Measurements from ENCODE around the gene ZXDC.

Gene ZXDC

DNA sequence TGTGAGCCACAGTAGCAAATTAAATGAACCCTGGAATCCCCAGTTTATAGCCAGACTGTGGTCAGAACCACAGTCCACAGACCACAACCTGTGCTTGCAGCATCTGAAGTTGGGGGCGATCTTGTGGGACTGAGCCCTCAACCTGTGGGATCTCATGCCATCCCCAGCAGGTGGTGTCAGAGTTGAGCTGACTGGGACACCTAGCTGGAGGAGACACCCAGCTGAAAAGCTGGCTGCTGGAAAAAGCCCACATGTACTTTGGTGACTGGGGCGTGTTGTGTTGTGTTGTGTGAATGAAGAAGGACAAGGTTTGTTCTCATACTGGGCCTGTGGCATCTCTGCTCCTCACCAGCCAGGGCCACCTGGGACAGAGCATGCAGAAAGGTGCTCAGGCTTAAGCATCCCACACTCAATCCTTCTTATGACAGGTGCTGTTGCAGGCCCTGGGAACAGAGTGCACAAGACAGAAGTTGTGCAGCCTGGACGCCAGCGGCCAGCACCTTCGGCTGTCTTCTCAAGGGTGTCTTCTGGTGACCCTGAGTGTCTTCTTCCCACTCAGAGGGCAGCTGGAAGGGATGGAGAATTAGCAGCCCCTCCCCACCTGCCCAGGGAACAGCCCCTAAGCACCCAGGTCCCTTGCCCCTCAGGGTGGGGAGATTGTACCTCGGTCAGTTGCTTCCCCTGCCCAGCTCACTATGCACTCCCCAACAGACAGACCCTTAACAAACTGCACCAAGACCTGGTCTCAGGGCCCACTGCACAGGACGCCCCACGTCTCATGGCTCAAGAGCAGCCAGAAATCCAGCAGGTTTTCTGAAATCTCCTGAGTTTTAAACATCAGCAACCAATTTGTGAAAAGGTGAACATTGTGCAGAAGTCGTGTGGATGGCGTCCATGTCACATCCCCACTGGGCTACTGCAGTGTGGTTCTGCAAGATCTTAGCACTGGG lies 44.1 kb upstream of the ZXDC start:
- H3K36me3 ChIP-seq (ENCODE audit: control insufficient read depth, low read length): no peaks in the 10 kb centered on the region
- no peak overlapping the region for H3K4me3 ChIP-seq (ENCODE audit: low read length)
- H3K79me2 ChIP-seq (ENCODE audit: control insufficient read depth, low read length): no peaks in the 10 kb centered on the region
- no peaks in the 10 kb centered on the region for H3F3A ChIP-seq (ENCODE audit: control insufficient read depth, insufficient read depth)
- TF ChIP-seq EZH2phosphoT487 (IDR thresholded peaks at IDR 0.05; ENCODE audit: borderline replicate concordance, low read length): no peak
- TF ChIP-seq, protein P1, sequence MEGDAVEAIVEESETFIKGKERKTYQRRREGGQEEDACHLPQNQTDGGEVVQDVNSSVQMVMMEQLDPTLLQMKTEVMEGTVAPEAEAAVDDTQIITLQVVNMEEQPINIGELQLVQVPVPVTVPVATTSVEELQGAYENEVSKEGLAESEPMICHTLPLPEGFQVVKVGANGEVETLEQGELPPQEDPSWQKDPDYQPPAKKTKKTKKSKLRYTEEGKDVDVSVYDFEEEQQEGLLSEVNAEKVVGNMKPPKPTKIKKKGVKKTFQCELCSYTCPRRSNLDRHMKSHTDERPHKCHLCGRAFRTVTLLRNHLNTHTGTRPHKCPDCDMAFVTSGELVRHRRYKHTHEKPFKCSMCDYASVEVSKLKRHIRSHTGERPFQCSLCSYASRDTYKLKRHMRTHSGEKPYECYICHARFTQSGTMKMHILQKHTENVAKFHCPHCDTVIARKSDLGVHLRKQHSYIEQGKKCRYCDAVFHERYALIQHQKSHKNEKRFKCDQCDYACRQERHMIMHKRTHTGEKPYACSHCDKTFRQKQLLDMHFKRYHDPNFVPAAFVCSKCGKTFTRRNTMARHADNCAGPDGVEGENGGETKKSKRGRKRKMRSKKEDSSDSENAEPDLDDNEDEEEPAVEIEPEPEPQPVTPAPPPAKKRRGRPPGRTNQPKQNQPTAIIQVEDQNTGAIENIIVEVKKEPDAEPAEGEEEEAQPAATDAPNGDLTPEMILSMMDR (IDR thresholded peaks at IDR 0.05; ENCODE audit: low read depth, low read length, poor library complexity, severe bottlenecking): no peak
- no peak overlapping the region for H3K27ac ChIP-seq (ENCODE audit: low read depth, low read length)
- no peak overlapping the region for H3K4me2 ChIP-seq (ENCODE audit: low read length)
- no peaks in the 10 kb centered on the region for H3K9me3 ChIP-seq (ENCODE audit: control insufficient read depth, insufficient read depth, low read length)
- no peaks in the 10 kb centered on the region for H3K4me1 ChIP-seq (ENCODE audit: control insufficient read depth, low read length)
- no peaks in the 10 kb centered on the region for H4K20me1 ChIP-seq (ENCODE audit: control insufficient read depth, insufficient read depth, low read depth, low read length)
- H3K27me3 ChIP-seq (ENCODE audit: control insufficient read depth, low read length): no peaks in the 10 kb centered on the region
- no peaks in the 10 kb centered on the region for H3K9me2 ChIP-seq (replicated peaks; ENCODE audit: control insufficient read depth, low read length)

DNA sequence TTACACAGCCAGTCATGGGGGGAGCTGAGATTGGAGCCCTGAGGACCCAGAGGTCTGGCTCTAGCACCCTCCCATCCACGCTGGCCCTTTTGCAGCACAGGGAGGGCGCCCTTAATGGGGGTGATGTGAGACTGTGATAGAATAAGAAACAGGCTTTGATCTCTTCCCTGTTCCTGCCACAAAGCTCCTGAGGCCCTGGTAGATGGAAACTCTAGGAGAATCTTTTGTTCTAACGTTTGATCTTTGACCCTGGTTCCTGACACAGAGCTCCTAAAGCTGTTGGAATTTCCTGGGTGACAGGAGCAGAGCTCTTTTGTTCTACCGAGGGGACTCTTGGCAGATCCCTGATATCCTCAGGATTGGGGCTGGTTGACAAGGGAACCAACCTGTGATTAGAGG lies 43.1 kb upstream of the ZXDC start:
- no peaks in the 10 kb centered on the region for H3K36me3 ChIP-seq (ENCODE audit: control insufficient read depth, low read length)
- no peak overlapping the region for H3K4me3 ChIP-seq (ENCODE audit: low read length)
- no peaks in the 10 kb centered on the region for H3K9me3 ChIP-seq (ENCODE audit: control insufficient read depth, insufficient read depth, low read length)
- no peaks in the 10 kb centered on the region for H3K27me3 ChIP-seq (ENCODE audit: control insufficient read depth, low read length)
- H3K79me2 ChIP-seq (ENCODE audit: control insufficient read depth, low read length): no peaks in the 10 kb centered on the region
- TF ChIP-seq, protein P1 (IDR thresholded peaks at IDR 0.05; ENCODE audit: low read depth, low read length, poor library complexity, severe bottlenecking): no peak
- no peak for TF ChIP-seq EZH2phosphoT487 (IDR thresholded peaks at IDR 0.05; ENCODE audit: borderline replicate concordance, low read length)
- H3K4me2 ChIP-seq (ENCODE audit: low read length): no peak overlapping the region
- H3K9me2 ChIP-seq (replicated peaks; ENCODE audit: control insufficient read depth, low read length): no peaks in the 10 kb centered on the region
- H3K27ac ChIP-seq (ENCODE audit: low read depth, low read length): no peak overlapping the region
- H3F3A ChIP-seq (ENCODE audit: control insufficient read depth, insufficient read depth): no peaks in the 10 kb centered on the region
- H4K20me1 ChIP-seq (ENCODE audit: control insufficient read depth, insufficient read depth, low read depth, low read length): no peaks in the 10 kb centered on the region
- no peaks in the 10 kb centered on the region for H3K4me1 ChIP-seq (ENCODE audit: control insufficient read depth, low read length)

DNA sequence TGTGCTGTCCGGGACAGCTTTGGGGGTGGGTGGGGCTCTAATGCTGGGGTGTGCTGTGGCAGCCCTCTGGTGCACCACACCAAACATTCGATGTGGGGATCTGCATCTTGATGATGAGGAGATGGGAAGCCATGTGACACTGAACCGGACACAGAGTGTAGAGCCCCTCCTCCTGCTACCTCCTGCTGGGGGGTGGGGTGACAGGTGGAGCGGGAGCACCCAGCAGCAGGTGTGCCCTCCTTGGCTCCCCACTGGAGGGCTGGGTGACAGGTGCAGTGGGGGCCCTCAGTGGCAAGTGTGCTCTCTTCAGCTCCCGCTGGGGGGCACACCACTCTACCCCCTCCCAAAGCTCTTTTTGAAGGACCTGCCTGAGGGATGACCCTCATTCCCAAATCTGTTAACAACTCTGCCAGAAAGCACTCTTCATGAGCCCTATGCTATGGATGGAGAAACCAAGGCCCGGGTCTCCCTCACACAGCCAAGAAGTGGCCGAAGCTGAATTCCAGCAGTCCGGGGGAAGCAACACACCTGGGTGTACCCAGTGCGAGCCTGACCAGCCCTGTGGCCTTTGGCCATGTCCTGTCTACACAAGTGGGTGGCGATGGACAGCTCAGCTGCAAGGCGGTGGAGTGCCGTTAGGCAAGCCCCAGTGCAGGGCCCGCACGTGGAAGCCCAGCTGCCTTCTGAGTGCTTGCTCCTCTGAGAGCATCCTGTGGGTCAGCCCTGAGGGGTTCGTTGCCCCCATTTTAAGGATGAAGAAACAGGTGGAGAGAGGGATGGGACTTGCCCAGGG lies 42.5 kb upstream of the ZXDC start:
- Histone ChIP-seq H3K9me3 (ENCODE audit: control insufficient read depth, insufficient read depth, low read length) (no peaks in the 10 kb centered on the region), H3K27ac (ENCODE audit: low read depth, low read length) (no peak overlapping the region), H3K4me2 (ENCODE audit: low read length) (no peak overlapping the region), H3K4me1 (ENCODE audit: control insufficient read depth, low read length) (no peaks in the 10 kb centered on the region), H3K36me3 (ENCODE audit: control insufficient read depth, low read length) (no peaks in the 10 kb centered on the region), H3K27me3 (ENCODE audit: control insufficient read depth, low read length) (no peaks in the 10 kb centered on the region), H3K4me3 (ENCODE audit: low read length) (no peak overlapping the region), H4K20me1 (ENCODE audit: control insufficient read depth, insufficient read depth, low read depth, low read length) (no peaks in the 10 kb centered on the region), H3F3A (ENCODE audit: control insufficient read depth, insufficient read depth) (no peaks in the 10 kb centered on the region), H3K9me2 (replicated peaks; ENCODE audit: control insufficient read depth, low read length) (no peaks in the 10 kb centered on the region), H3K79me2 (ENCODE audit: control insufficient read depth, low read length) (no peaks in the 10 kb centered on the region)
- no peak for TF ChIP-seq EZH2phosphoT487 (IDR thresholded peaks at IDR 0.05; ENCODE audit: borderline replicate concordance, low read length)
- TF ChIP-seq, protein P1 (IDR thresholded peaks at IDR 0.05; ENCODE audit: low read depth, low read length, poor library complexity, severe bottlenecking): no peak

Data from DOHH2 (cell line).